Occipital lobe (tissue), 3 donors: ENCODE data around the gene SHOC1. TPM values are rescaled to one million over a fixed set of nuclear protein-coding genes. Genes with fewer than 3 reads are reported as not detected.
"Not testable (repeated sequence)": the region's sequence is repeated elsewhere in the genome, so short reads cannot be mapped to it uniquely, and the experiment has no call there.

Experiments
- DNase-seq: peaks from one replicate; lab custom pipeline; 2025; lab: John Stamatoyannopoulos, UW
- small RNA-seq: library from RNA; depleted of rRNA; stranded (forward); fragments of <200 nt; gene quantifications from one replicate; pipeline ENCODE3, GENCODE V24; 2014
- total RNA-seq: library from RNA; depleted of rRNA; stranded (reverse); fragments of >200 nt; gene quantifications from one replicate; pipeline ENCODE4 v1.2.3, GENCODE V29; 2014

SHOC1 gene
- total RNA-seq, 1 donor from 2014 or later = 0.16 TPM

DNA sequence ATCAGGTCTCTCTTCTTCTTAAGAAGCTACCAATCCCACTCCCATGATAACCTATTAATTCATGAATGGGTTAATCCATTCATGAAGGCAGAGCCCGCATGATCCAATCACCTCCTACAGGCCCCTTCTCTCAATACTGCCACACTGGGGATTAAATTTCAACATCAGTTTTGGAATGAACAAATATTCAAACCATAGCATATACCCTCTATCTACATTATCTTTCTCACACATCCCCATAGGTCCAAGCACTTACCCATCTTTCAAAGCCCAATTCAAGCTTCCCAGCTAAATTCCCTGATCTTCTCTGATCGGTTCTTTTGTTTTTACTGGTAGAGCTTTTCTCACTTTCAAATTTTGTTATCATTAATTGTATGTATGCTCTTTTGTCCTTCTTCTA is 10.5 kb upstream of the SHOC1 start:
- no peak for DNase-seq

DNA sequence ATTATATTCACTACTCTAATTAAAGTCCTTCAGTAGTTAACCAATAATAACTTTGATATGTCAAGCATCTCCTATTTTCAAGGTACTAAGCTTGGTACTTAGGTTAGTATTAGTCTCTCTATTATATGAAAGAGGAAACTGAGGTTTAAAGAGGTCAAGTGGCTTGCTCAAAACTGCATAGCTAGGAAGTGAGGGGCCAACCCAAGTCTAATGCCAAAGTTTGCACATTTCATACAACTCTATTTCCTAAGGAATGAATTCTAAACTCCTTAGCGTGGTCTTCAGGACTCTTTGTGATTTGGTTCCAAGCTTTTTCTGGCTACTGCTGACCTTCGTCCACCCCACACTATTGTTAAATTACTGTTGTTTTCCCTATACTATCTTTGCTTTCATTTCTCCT is 9.9 kb upstream of the SHOC1 start:
- no peak for DNase-seq

DNA sequence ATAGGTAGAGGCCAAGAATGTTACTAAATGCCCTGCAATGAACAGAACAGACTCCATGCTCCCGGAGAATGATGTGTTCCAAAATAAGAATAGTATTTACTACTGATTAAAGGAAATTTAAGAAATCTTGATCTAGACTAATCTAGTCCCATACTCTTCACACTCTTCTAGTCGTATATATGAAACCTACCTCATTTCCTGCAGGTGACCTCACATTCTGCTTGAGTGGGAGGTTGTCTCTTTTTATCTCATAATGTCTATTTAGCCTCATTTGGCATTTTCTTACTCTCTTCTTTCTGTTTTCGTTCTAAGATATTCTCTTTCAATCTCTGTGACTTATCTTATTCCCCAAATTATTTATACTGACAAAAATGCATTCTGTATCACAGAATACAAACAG is 9.2 kb upstream of the SHOC1 start:
- no peak for DNase-seq

DNA sequence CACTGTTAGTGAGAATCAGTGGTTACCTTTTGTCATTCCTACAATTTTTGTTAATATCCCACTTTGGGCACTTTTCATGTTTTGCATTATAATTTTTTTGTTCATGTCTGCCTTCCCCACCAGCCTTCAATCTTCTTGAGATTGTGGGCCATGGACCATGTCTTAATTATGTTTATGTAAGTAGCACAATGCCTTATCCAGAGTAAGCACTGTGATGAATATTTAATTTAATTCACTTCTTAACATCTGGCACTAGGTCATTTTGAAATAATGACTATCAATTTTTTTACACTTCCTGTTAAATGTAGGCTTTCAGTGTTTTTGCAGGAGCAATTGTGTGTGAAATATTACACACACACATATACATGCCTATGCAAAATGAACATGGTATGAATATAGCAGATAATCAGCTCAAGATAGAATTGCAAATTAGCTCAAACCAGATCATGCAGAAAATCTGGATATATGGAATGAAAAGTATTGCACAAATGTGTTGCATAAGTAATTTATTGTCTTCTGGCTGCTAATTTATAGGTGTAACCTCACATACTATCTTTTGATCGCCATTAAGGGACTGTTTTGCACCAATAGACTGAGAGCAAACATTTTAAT is 5.3 kb upstream of the SHOC1 start:
- DNase-seq = no peak

DNA sequence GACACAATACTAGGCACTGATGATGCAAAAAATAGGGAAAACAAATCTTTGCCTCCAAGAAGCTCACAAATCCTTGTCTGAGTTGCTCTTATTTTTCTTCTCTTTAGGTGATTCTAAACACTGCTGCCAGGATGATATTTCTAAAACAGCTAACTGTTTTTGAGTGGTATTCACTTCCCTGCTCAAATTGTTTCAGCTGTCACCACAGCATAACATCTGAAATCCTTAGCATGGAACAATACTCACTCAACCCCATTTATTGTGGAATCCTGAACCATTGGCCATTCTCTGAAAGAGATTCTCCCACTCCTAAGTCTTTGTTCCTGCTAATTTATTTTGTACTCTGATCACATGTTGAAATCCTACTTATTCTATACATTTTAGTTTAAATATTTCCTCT is 4.8 kb upstream of the SHOC1 start:
- DNase-seq = no peak

DNA sequence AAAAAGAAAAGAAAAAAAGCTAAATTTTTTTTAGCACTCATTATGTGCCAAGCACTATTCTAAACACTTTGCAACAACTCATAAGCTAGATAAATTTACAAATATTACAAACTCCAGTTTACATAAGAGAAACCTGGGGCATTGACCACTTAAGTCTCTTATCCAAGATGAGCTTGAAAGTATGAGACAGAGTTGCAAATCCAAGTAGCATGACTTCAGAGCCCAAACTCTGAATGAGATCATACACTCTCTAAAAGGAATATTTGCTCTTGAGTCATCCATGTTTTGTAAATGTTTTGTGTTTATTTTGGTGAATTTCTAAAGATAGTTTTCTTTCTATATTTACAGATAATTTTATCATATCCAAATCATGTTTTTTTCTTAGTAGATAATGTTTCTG is 4.0 kb upstream of the SHOC1 start:
- DNase-seq = no peak

DNA sequence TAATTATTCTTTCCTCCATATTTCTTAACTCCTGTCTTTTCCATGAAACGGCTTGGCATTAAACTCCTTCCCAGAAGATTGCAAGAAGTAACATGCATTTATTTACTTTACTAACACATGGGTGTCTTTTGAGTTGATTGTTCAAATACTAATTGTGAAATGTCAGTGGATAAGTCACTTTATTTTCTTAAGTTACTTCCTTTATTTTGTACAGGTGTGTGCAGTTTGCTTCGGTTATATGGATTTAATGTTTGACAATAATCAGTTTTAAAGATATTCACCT is 761 bp upstream of the SHOC1 start:
- no peak for DNase-seq

DNA sequence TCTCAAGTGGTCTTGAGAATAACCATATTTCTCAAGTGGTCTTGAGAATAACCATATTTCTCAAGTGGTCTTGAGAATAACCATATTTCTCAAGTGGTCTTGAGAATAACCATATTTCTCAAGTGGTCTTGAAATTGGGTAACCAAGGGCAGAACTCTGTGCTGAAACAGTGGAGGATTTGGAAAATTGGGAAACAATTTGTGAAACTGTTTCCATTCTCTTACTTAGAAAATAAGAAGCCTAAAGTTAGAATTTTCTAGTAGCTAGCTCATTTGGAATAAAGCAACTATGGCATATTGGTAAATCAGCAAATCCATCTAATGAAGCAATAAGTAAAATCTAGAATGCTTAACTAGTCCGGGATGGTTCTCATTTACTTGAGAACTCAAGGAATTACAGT is 2.9 kb downstream of the SHOC1 start:
- not testable (repeated sequence) for DNase-seq

DNA sequence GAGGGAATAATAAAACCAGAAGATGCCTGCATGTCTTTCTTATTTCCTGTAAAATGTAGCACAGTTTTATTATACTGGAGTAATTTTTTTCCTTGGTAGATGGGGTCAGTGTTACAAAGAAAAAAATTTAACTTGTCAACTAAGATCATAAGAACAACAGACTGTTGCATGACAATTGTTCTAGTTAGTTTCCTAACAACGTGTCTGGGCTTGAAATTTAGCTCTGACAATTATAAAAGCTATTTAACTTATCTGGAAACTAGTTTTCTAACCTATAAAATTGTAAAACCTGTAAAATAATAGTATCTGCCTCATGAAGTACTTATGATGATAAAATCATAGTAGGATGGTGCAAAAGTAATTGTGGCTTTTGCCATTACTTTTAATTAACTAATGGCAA is 4.9 kb downstream of the SHOC1 start:
- DNase-seq = no peak

DNA sequence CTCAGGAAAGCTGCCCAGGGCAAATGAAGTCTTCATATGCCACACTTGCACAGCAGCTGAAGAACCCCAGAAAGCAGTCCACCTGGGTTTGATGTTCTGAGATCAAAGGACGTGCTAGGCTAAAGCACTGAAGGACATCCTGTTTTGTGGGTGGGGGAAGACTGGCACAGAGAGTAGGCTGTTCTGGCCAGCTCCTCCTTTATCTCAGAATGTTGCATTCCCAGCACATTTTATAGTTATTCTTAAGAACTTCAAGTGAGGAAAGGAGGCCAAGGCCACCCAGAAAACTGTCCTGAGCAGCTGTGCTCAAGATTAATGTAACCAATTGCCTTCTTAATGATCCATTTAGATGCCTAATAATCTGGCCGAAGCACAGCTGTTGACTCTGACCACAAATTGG is 10.9 kb downstream of the SHOC1 start:
- DNase-seq = no peak

DNA sequence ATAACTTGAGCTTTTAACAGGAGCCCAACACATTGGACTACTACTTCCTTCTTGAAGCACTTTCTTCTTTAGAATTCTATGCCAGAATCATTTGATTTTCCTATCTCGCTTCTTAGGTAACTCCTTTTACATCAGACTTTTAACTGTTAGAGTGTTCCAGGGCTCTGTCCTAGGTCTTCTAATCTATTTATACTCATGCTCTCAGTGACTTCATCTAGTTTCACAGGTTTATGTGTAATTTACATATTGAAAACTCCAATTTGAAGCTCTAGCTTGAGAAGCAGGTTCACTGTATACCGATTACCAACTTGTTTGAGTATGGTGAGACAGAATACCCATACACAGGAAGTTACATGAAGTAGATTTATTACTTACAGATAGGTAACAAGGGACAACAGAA is 11.3 kb downstream of the SHOC1 start:
- DNase-seq = no peak

DNA sequence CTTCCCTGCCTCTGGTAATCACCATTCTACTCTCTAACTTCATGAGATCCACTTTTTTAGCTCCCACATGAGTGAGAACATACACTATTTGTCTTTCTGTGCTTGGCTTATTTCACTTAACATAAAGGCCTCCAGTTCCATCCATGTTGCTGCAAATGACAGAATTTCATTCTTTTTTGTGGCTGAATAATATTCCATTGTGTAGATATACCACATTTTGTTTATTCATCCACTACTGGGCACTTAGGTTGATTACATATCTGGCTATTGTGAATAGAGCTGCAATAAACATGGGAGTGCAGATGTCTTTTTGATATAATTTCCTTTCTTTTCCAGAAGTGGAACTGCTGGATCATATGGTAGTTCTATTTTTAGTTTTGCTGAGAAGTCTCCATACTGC is 28.7 kb downstream of the SHOC1 start:
- no peak for DNase-seq

DNA sequence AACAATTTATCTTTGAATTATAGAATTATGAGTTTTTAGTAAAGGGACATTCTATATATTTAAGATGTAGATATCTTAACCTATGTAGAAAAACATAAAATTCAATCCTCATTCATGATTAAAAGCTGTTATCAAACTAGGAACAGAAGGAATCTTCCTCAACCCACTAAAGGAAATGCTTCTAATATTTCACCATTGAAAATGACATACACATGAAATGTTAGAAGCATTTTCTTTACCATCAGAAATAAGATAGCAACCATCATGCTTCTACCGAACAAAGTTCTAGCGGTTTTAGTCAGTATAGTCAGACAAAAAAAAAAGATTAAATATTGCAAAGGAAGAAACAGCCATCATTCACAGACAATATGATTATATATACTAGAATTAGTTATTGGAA is 32.2 kb downstream of the SHOC1 start:
- DNase-seq = no peak

DNA sequence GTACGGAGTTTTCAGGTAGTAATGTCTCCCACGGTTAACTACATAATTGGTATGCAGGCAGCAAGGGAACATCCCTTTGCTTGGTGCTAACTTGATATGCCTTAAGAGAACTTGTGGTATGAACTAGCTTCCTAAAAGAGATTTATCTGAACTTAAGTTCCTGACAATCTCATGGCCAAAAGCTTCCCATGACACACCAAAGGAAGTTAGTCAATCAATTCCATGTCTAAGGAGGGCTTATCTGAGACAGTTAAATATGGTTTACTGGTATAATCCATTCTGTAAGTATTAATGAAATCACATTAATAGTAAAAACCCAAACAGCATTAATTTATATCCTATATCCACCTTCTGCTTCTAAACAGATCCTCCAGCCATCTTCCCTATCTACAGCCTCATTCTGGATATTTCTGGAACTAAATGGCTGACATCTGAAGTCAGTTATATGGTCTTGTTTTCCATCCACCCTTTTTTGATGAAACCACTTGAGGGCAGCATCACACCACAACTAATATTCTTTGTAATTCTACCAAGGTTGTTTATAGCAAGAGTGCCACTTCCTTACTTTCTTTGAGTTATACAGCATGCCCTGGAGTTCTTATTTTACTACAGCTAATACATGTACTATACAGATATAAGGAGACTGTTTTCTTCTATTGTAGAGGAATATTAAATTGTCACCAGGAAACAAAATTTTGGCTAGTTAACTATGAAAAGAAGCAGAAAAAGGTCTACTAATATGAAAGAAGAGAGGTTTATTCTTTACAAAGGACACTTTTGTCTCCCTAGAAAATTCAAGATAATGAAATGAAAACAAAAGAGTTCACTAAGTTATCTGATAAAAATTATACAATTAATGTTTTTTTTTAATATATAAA is 34.7 kb downstream of the SHOC1 start:
- DNase-seq = no peak

DNA sequence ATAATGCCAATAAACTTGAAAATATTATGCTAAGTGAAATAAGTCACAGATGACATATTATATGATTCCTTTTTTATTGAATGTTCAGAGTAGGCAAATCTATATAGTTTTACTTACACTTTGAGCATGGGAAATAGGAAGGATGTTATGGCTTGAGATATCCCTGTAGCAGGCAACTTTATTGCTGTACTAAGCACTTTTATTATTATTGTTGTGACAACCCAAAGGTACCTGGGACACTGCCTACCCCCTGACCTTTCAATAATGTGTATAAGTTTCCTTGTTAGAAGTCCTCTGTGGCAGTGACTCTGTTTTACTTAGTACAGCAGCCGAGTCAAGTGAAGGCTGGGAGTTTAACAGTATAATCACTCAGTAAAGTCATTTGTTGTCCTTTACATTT is 39.9 kb downstream of the SHOC1 start:
- no peak for DNase-seq

DNA sequence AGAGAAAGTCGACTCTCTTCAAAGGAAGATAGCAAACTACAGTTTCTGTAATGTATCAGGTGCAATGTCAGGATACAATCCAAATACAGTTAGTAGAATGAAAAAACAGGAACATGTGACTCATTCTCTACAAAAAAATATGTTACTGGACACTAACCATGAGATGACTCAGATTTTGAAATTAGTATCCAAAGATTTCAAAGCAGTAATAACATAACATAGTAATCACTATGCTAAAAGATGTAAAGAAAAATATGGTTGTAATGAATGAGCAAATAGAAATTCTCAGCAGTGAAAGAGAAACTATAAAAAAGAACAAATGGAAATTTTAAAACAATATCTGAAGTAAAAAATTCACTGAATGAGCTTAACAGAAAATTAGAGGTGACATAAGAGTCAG is 42.3 kb downstream of the SHOC1 start:
- DNase-seq = no peak

Small RNA genes within 50 kb of the gene (small RNA-seq; reads per million reads assigned to genes)
- not detected for gene RNU6-1013P

Other genes with a start within 250 kb of the SHOC1 start
- gene PTGR1, start 195.3 kb downstream of the SHOC1 start, total RNA-seq = 10.6 TPM
- 4.7 TPM for gene DNAJC25, start 163.6 kb downstream of the SHOC1 start, total RNA-seq
- 37.4 TPM for gene GNG10, start 133.3 kb downstream of the SHOC1 start, total RNA-seq
- gene UGCG, start 101.9 kb upstream of the SHOC1 start, total RNA-seq = 108 TPM